Glutamatergic neuron (in vitro differentiated cells): ENCODE data around the gene SEC14L1. TPM values are rescaled to one million over a fixed set of nuclear protein-coding genes. Genes with fewer than 3 reads are reported as not detected.
"Not testable (repeated sequence)": the region's sequence is repeated elsewhere in the genome, so short reads cannot be mapped to it uniquely, and the experiment has no call there.

ENCODE experiments used
- DNase-seq: peaks from one replicate; pipeline ENCODE4 v3.0.0; 2022
- H3K27ac Mint-ChIP-seq: one replicate; pipeline ENCODE4 v1.8.0; 2020; ENCODE audit warnings: mild to moderate bottlenecking, mixed read lengths, inconsistent platforms; ENCODE audit not compliant: unreplicated experiment
- H3K27me3 Mint-ChIP-seq: one replicate; pipeline ENCODE4 v1.8.0; 2020; ENCODE audit warnings: mild to moderate bottlenecking, moderate library complexity, mixed read lengths, inconsistent platforms; ENCODE audit not compliant: unreplicated experiment
- H3K36me3 Mint-ChIP-seq: one replicate; pipeline ENCODE4 v1.8.0; 2020; ENCODE audit warnings: mild to moderate bottlenecking, mixed read lengths, inconsistent platforms; ENCODE audit not compliant: unreplicated experiment
- H3K4me1 Mint-ChIP-seq: one replicate; pipeline ENCODE4 v1.8.0; 2020; ENCODE audit warnings: mild to moderate bottlenecking, low read depth, mixed read lengths, inconsistent platforms; ENCODE audit not compliant: unreplicated experiment
- H3K4me3 Mint-ChIP-seq: one replicate; pipeline ENCODE4 v1.8.0; 2020; ENCODE audit warnings: mild to moderate bottlenecking, mixed read lengths, inconsistent platforms; ENCODE audit not compliant: unreplicated experiment
- H3K9me3 Mint-ChIP-seq: one replicate; pipeline ENCODE4 v1.8.0; 2020; ENCODE audit warnings: mild to moderate bottlenecking, moderate library complexity, mixed read lengths, inconsistent platforms; ENCODE audit not compliant: unreplicated experiment
- CTCF ChIP-seq: fragments of 200-600 bp; sonication (generic); IDR thresholded peaks from one replicate; pipeline ENCODE4 v1.5.0; 2021; ENCODE audit not compliant: partially characterized antibody, unreplicated experiment
- total RNA-seq: library from RNA; stranded (reverse); fragmentation: NEBNext Ultra II Directional; extraction: Animal tissue kit (Norgen Biotek cat#: 25700); gene quantifications from one replicate; pipeline ENCODE4 v1.2.1, GENCODE V29; 2021; ENCODE audit not compliant: unreplicated experiment

Gene SEC14L1
- total RNA-seq, 1 donor from 2014 or later = 104 TPM

- Mint-ChIP-seq H3K4me3 (peak overlapping the region; percentile 57), H3K4me1 (peaks cover 3% of the 10 kb centered on the region), H3K9me3 (peaks cover 4% of the 10 kb centered on the region), H3K27ac (no peak overlapping the region), H3K36me3 (no peaks in the 10 kb centered on the region), H3K27me3 (peaks cover 15% of the 10 kb centered on the region)
- no peak for TF ChIP-seq CTCF
- DNase-seq = no peak
Measured at GRCh38 chr17:77248216-77249114, 107.7 kb downstream of the SEC14L1 start.

- no peaks in the 10 kb centered on the region for H3K36me3 Mint-ChIP-seq
- H3K4me1 Mint-ChIP-seq = peaks cover 3% of the 10 kb centered on the region
- peaks cover 4% of the 10 kb centered on the region for H3K9me3 Mint-ChIP-seq
- DNase-seq = no peak
- no peak overlapping the region for H3K27ac Mint-ChIP-seq
- H3K27me3 Mint-ChIP-seq = peaks cover 9% of the 10 kb centered on the region
- no peak overlapping the region for H3K4me3 Mint-ChIP-seq
- no peak for TF ChIP-seq CTCF
Measured at GRCh38 chr17:77251622-77252183, 110.9 kb downstream of the SEC14L1 start.

DNA sequence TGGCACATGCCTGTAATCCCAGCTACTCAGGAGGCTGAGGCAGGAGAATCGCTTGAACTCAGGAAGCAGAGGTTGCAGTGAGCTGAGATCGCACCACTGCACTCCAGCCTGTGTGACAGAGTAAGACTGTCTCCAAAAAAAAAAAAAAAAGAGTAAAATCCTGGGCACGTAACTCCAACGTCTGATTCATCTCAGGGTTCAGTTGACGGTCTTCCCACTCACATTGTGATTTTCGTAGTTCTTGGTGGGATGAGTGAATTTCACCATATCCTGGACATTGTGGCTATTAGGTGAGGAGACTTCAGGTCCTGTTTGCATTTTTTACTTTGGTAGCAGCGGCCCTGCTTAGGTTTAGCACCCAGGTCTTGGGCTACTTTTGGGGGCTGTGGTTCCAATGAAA is 111.5 kb downstream of the SEC14L1 start:
- not testable (repeated sequence) for H3K27ac Mint-ChIP-seq, H3K27me3 Mint-ChIP-seq

GRCh38 chr17:77253611-77254051 is 112.9 kb downstream of the SEC14L1 start:
- DNase-seq = no peak
- Mint-ChIP-seq H3K4me3 (no peak overlapping the region), H3K4me1 (peaks cover 3% of the 10 kb centered on the region), H3K27ac (no peak overlapping the region), H3K36me3 (no peaks in the 10 kb centered on the region), H3K27me3 (peaks cover 5% of the 10 kb centered on the region), H3K9me3 (peaks cover 6% of the 10 kb centered on the region)
- no peak for TF ChIP-seq CTCF

More for the DNA sequence above, 111.5 kb downstream of the SEC14L1 start:
- not testable (repeated sequence) for DNase-seq, H3K4me3 Mint-ChIP-seq, H3K4me1 Mint-ChIP-seq, H3K36me3 Mint-ChIP-seq, H3K9me3 Mint-ChIP-seq

GRCh38 chr17:77254951-77255825 is 114.4 kb downstream of the SEC14L1 start:
- no peak overlapping the region for H3K4me3 Mint-ChIP-seq
- peaks cover 4% of the 10 kb centered on the region for H3K9me3 Mint-ChIP-seq
- no peak for DNase-seq
- H3K36me3 Mint-ChIP-seq = no peaks in the 10 kb centered on the region
- TF ChIP-seq CTCF = no peak
- no peaks in the 10 kb centered on the region for H3K27me3 Mint-ChIP-seq
- H3K4me1 Mint-ChIP-seq = no peaks in the 10 kb centered on the region
- no peak overlapping the region for H3K27ac Mint-ChIP-seq

DNA sequence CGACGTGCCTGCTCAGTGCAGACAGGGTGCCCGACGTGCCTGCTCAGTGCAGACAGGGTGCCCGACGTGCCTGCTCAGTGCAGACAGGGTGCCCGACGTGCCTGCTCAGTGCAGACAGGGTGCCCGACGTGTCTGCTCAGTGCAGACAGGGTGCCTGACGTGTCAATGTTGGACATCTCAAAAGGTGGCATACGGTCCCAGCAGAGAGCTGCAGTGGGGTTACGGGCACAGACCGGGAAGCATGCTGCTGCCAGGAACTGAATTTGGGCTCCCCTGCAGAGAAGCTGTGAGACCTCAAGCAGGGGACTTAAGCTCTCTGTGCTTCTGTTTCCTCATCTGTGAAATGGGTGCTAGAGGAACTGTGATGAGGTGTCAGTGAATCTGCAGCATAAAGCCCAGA is 115.2 kb downstream of the SEC14L1 start:
- not testable (repeated sequence) for H3K27ac Mint-ChIP-seq, H3K4me3 Mint-ChIP-seq, H3K27me3 Mint-ChIP-seq, H3K36me3 Mint-ChIP-seq, H3K4me1 Mint-ChIP-seq, H3K9me3 Mint-ChIP-seq, DNase-seq
